ENCODE results near the gene TCHHL1.

DNA sequence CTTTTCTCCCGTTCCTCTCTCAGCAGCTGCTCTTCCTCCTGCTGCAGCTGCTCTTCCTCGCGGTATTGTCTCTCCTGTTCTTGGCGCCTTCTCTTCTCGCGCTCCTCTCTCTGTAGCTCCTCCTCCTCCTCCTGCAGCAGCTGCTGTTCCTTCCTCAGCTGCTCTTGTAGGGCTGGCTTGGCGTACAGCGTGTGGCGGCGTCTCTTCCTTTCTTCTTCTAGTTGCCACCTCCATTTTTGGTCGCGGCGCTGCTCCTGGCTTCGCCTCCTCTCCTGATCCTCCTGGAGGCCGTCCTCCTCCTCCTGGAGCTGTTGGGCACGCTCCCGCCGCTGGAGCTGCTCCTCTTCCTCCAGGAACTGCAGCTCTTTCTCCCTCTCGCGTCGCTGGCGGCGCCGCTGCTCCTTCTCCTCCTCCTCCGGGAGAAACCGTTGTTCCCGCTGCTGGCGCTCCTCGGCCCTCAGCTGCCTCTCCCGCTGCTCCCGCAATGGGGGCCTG lies 21.5 kb upstream of the TCHHL1 start:
- no peak for TF ChIP-seq SIN3A (conservative IDR thresholded peaks at IDR 0.05 in 1 of 2, IDR thresholded peaks at IDR 0.05 in 1 of 2; ENCODE audit: low read depth in 1 of 2, low read length in 2 of 2)
- TF ChIP-seq, protein P1, sequence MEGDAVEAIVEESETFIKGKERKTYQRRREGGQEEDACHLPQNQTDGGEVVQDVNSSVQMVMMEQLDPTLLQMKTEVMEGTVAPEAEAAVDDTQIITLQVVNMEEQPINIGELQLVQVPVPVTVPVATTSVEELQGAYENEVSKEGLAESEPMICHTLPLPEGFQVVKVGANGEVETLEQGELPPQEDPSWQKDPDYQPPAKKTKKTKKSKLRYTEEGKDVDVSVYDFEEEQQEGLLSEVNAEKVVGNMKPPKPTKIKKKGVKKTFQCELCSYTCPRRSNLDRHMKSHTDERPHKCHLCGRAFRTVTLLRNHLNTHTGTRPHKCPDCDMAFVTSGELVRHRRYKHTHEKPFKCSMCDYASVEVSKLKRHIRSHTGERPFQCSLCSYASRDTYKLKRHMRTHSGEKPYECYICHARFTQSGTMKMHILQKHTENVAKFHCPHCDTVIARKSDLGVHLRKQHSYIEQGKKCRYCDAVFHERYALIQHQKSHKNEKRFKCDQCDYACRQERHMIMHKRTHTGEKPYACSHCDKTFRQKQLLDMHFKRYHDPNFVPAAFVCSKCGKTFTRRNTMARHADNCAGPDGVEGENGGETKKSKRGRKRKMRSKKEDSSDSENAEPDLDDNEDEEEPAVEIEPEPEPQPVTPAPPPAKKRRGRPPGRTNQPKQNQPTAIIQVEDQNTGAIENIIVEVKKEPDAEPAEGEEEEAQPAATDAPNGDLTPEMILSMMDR (IDR thresholded peaks at IDR 0.05; ENCODE audit: control extremely low read depth in 1 of 3, insufficient read depth in 1 of 3, low read depth in 1 of 3, low read length in 3 of 3), result no peak
